Fibroblast of lung (primary cell): Measurements from ENCODE around the gene CNST. TPM values are rescaled to one million over a fixed set of nuclear protein-coding genes. Genes with fewer than 3 reads are reported as not detected.

Experiments used
- DNase-seq, 2 donors: peaks; one replicate each; pipeline versions ENCODE4 v3.0.0 to v3.0.0-alpha.2; 2010; ENCODE audit warnings: low read depth in 2 of 2
- H2AFZ ChIP-seq: 2 replicates; pipeline ENCODE4 v1.5.1; 2012; ENCODE audit warnings: low read length, control low read depth, inconsistent platforms
- H3K27ac ChIP-seq: 2 replicates; pipeline ENCODE4 v1.5.1; 2011; ENCODE audit warnings: low read length, control low read depth; ENCODE audit not compliant: insufficient read depth
- H3K27me3 ChIP-seq: 2 replicates; pipeline ENCODE4 v1.5.1; 2011; ENCODE audit warnings: mild to moderate bottlenecking, low read length; ENCODE audit not compliant: control insufficient read depth, insufficient read depth
- H3K36me3 ChIP-seq: 2 replicates; pipeline ENCODE4 v1.5.1; 2011; ENCODE audit warnings: low read length; ENCODE audit not compliant: control insufficient read depth, insufficient read depth
- H3K4me1 ChIP-seq: 2 replicates; pipeline ENCODE4 v1.5.1; 2011; ENCODE audit warnings: low read length; ENCODE audit not compliant: control insufficient read depth, insufficient read depth; ENCODE audit errors: extremely low read depth
- H3K4me2 ChIP-seq: 2 replicates; pipeline ENCODE4 v1.5.1; 2011; ENCODE audit warnings: low read length, control low read depth; ENCODE audit not compliant: insufficient read depth; ENCODE audit errors: extremely low read depth
- H3K4me3 ChIP-seq, 4 experiments: fragments of 200-600 bp in 1 of 4; sonication (generic) in 1 of 4; replicated peaks in 1 of 4; 2 replicates each; pipeline ENCODE4 v1.5.1; 2011 to 2016; ENCODE audit warnings: low read length in 4 of 4, low read depth in 3 of 4, mild to moderate bottlenecking in 3 of 4, control low read depth in 2 of 4, inconsistent platforms in 1 of 4, mixed read lengths in 1 of 4; ENCODE audit not compliant: insufficient read depth in 1 of 4; ENCODE audit errors: control extremely low read depth in 1 of 4
- H3K79me2 ChIP-seq: 2 replicates; pipeline ENCODE4 v1.5.1; 2012; ENCODE audit warnings: mild to moderate bottlenecking, low read length, inconsistent platforms; ENCODE audit not compliant: control insufficient read depth, insufficient read depth
- H3K9ac ChIP-seq: 2 replicates; pipeline ENCODE4 v1.5.1; 2011; ENCODE audit warnings: mild to moderate bottlenecking, low read length, control low read depth; ENCODE audit not compliant: insufficient read depth
- H3K9me3 ChIP-seq: 2 replicates; pipeline ENCODE4 v1.5.1; 2012; ENCODE audit warnings: low read depth, low read length; ENCODE audit not compliant: control insufficient read depth, insufficient read depth
- H4K20me1 ChIP-seq: 2 replicates; pipeline ENCODE4 v1.5.1; 2011; ENCODE audit warnings: low read length; ENCODE audit not compliant: control insufficient read depth, insufficient read depth; ENCODE audit errors: extremely low read depth
- EZH2 ChIP-seq: IDR thresholded peaks from 2 replicates; pipeline ENCODE4 v1.5.1; 2012; ENCODE audit warnings: low read length, control low read depth, mild to moderate bottlenecking; ENCODE audit errors: missing control alignments
- polyA plus RNA-seq, 2 donors: library from polyadenylated mRNA; depleted of rRNA in 1 of 2; stranded (reverse) in 1 of 2; unstranded in 1 of 2; fragments of >200 nt; gene quantifications; 2 replicates each; pipeline ENCODE4 v1.2.1, GENCODE V29; 2011 to 2012; ENCODE audit warnings: missing spikeins in 1 of 2
- total RNA-seq: library from RNA; depleted of rRNA; stranded (reverse); fragments of >200 nt; gene quantifications from 2 replicates; pipeline ENCODE4 v1.2.1, GENCODE V29; 2014
- TF ChIP-seq, protein P1 (sequence below), 2 donors: IDR thresholded peaks in 1 of 2; conservative IDR thresholded peaks in 1 of 2; 1 replicate in 1 of 2; 2 replicates in 1 of 2; pipeline ENCODE4 v1.5.1; 2011 to 2012; ENCODE audit warnings: low read length in 2 of 2, control low read depth in 1 of 2, inconsistent platforms in 1 of 2, low read depth in 1 of 2, mild to moderate bottlenecking in 1 of 2

CNST gene
- total and polyA plus RNA-seq, 2 donors (not counting 1 experiment from before 2014, with no cell fraction given): 26.9 to 33.9 TPM

DNA sequence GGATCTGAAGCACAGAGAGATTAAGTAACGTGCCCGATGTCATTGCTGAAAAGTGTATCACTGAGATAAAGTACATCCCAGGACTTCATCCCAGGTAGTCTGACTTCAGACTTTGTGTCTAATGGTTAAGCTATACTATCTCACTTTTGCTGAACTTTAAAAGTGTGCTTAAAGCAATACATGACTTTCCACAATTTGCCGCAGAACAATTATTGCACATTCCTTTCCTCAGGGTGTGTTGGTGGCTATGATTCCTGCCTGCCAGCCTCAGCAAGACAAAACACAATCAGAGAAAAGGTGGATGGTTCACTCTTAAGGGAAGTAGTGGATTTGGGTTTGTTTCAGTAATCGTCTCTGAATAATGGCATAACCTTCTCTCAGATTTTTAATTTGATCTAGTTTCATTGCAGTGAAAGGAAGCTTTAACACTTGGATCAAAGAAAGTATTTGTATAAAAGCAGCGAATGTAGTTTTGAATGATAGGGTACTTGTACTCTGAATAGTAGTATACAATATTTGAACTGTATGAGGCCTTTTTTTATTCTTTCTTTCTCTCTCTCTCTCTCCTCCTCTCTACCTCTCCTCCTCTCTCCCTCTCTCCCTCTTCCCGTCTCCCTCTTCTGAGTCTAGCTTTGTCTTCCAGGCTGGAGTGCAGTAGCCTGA is 47.0 kb downstream of the CNST start:
- Histone ChIP-seq H3K36me3 (no peaks in the 10 kb centered on the region), H2AFZ (no peak overlapping the region), H3K27me3 (no peaks in the 10 kb centered on the region), H3K79me2 (peaks cover 31% of the 10 kb centered on the region), H3K4me2 (no peak overlapping the region), H3K27ac (no peak overlapping the region), H3K9ac (no peak overlapping the region), H4K20me1 (no peaks in the 10 kb centered on the region), H3K9me3 (no peaks in the 10 kb centered on the region), H3K4me3 (no peak overlapping the region), H3K4me1 (peaks cover 5% of the 10 kb centered on the region)
- TF ChIP-seq, protein P1, sequence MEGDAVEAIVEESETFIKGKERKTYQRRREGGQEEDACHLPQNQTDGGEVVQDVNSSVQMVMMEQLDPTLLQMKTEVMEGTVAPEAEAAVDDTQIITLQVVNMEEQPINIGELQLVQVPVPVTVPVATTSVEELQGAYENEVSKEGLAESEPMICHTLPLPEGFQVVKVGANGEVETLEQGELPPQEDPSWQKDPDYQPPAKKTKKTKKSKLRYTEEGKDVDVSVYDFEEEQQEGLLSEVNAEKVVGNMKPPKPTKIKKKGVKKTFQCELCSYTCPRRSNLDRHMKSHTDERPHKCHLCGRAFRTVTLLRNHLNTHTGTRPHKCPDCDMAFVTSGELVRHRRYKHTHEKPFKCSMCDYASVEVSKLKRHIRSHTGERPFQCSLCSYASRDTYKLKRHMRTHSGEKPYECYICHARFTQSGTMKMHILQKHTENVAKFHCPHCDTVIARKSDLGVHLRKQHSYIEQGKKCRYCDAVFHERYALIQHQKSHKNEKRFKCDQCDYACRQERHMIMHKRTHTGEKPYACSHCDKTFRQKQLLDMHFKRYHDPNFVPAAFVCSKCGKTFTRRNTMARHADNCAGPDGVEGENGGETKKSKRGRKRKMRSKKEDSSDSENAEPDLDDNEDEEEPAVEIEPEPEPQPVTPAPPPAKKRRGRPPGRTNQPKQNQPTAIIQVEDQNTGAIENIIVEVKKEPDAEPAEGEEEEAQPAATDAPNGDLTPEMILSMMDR (conservative IDR thresholded peaks at IDR 0.05 in 1 of 2, IDR thresholded peaks at IDR 0.05 in 1 of 2; ENCODE audit: low read depth in 1 of 2, low read length in 2 of 2): no peak
- no peak for TF ChIP-seq EZH2
- DNase-seq: no peak

DNA sequence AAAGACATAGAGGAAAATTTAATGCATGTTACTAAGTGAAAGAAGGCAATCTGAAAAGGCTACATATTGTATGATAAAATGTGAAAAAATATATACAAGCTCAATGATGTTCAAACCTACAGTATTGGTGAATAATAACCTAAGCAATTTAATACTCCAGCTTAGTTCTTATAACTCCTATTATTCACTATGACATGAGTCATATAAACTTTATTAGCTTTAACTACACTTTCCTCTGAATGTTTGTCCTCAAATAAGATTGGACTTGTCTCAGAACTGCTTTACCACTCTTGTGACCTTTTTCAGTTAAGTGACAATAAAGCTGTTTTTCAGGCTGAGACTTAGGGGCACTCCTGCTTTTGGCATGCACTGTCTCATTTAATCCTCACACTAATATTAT is 50.9 kb downstream of the CNST start:
- H3K27me3 ChIP-seq: no peaks in the 10 kb centered on the region
- no peak for TF ChIP-seq EZH2
- peaks cover 27% of the 10 kb centered on the region for H3K79me2 ChIP-seq
- no peaks in the 10 kb centered on the region for H4K20me1 ChIP-seq
- no peak overlapping the region for H2AFZ ChIP-seq
- H3K9me3 ChIP-seq: no peaks in the 10 kb centered on the region
- no peaks in the 10 kb centered on the region for H3K36me3 ChIP-seq
- H3K9ac ChIP-seq: no peak overlapping the region
- peaks cover 4% of the 10 kb centered on the region for H3K4me1 ChIP-seq
- DNase-seq: no peak
- no peak overlapping the region for H3K4me2 ChIP-seq
- H3K27ac ChIP-seq: no peak overlapping the region
- no peak overlapping the region for H3K4me3 ChIP-seq

DNA sequence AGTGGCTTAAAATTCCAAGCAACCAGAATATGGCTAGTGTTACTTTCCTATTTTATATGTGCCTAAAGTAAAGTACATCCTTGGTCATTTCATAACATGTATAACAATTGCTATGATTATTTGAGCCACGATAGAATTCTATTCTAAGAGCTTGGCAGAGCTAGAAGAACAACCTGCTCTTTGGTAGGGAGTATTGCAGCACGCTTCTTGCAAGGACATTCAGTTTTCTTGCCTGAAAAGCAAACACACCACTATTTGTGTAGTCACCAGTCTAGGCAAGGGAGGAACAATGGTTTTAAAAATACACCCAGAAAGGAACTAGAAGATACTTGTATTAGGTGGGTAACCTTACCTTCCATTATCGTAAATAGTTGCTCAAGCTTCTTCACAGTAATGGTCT is 51.5 kb downstream of the CNST start:
- Histone ChIP-seq H2AFZ (no peak overlapping the region), H3K4me2 (no peak overlapping the region), H3K9me3 (no peaks in the 10 kb centered on the region), H3K79me2 (peaks cover 27% of the 10 kb centered on the region), H3K27me3 (no peaks in the 10 kb centered on the region), H3K4me1 (peaks cover 4% of the 10 kb centered on the region), H3K9ac (no peak overlapping the region), H3K4me3 (no peak overlapping the region), H3K27ac (no peak overlapping the region), H4K20me1 (no peaks in the 10 kb centered on the region), H3K36me3 (no peaks in the 10 kb centered on the region)
- TF ChIP-seq, protein P1 (conservative IDR thresholded peaks at IDR 0.05 in 1 of 2, IDR thresholded peaks at IDR 0.05 in 1 of 2; ENCODE audit: low read depth in 1 of 2, low read length in 2 of 2): no peak
- no peak for TF ChIP-seq EZH2
- no peak for DNase-seq
